Transverse colon (tissue), 3 donors: Measurements from ENCODE around the gene TBC1D13.

Experiments
- POLR2A ChIP-seq: fragments of 450-650 bp; IDR thresholded peaks from one replicate; pipeline ENCODE4 v1.6.1; 2016; ENCODE audit warnings: antibody characterized with exemption, mild to moderate bottlenecking, moderate library complexity
- TF ChIP-seq, protein P1 (sequence below), 5 experiments: fragments of 200-600 bp in 3 of 5; fragments of 450-650 bp in 2 of 5; sonication (generic) in 3 of 5; IDR thresholded peaks; 1 replicate in 2 of 5; 2 replicates in 3 of 5; pipeline ENCODE4 v1.5.1; 2016 to 2017; ENCODE audit warnings: antibody characterized with exemption in 5 of 5, inconsistent platforms in 3 of 5, mild to moderate bottlenecking in 2 of 5, moderate library complexity in 1 of 5

GRCh38 chr9:128762671-128763449 lies 24.2 kb upstream of the TBC1D13 start:
- TF ChIP-seq, protein P1, sequence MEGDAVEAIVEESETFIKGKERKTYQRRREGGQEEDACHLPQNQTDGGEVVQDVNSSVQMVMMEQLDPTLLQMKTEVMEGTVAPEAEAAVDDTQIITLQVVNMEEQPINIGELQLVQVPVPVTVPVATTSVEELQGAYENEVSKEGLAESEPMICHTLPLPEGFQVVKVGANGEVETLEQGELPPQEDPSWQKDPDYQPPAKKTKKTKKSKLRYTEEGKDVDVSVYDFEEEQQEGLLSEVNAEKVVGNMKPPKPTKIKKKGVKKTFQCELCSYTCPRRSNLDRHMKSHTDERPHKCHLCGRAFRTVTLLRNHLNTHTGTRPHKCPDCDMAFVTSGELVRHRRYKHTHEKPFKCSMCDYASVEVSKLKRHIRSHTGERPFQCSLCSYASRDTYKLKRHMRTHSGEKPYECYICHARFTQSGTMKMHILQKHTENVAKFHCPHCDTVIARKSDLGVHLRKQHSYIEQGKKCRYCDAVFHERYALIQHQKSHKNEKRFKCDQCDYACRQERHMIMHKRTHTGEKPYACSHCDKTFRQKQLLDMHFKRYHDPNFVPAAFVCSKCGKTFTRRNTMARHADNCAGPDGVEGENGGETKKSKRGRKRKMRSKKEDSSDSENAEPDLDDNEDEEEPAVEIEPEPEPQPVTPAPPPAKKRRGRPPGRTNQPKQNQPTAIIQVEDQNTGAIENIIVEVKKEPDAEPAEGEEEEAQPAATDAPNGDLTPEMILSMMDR (IDR thresholded peaks at IDR 0.05) = no peak
- TF ChIP-seq POLR2A = no peak
